ENCODE measurements around the gene CAMK4.

DNA sequence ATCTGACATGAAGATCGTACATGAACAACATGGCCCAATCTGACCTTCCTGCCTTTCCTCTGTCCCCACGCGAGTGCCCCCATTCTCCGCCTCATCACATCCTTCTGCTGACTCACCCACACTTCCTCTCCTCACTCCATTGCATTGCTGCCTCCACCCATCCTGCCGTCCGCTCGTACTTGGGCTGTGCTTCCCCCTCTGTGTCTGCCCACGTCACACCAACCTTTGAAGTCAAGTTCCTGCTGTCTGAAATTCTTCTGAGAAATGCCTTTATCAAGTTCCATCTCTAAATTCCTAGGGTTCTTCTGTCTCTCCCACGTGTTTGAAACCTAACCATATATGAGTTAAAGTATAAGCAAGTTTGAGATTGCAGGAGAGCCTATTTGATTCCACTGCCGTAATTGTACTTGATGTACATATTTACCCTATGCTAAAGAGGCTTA, 306.1 kb downstream of the CAMK4 start:
- TF ChIP-seq CTCF (IDR thresholded peaks at IDR 0.05): no peak
- no peak for TF ChIP-seq POLR2A (IDR thresholded peaks at IDR 0.05)
- TF ChIP-seq EP300 (IDR thresholded peaks at IDR 0.05): peak in 1 of 2 donors; percentile 79

Measured in tibial nerve (tissue), 4 donors.